A549 (cell line): ENCODE results near the gene CNST. TPM values are rescaled to one million over a fixed set of nuclear protein-coding genes. Genes with fewer than 3 reads are reported as not detected.

Experiments
- ATAC-seq, 2 experiments: fragments of 200-7000 bp in 1 of 2; fragments of >200 bp in 1 of 2; cut with Nextera tagmentation in 1 of 2; cut with Tn5 transposase in 1 of 2; 3 replicates each; pipeline versions ENCODE4 v1.8.0 to v1.9.1; 2018 to 2020; ENCODE audit warnings: mild to moderate bottlenecking in 1 of 2, moderate library complexity in 1 of 2
- CTCF ChIA-PET: fragments of 300-600 bp; sonication (Branson Sonifier 250); formaldehyde crosslinking; extraction: SDS; loops from one replicate; lab custom pipeline; 2021; ENCODE audit warnings: antibody characterized with exemption, inconsistent platforms; lab: Yijun Ruan, JAX
- POLR2A ChIA-PET: fragments of 350-600 bp; formaldehyde crosslinking; extraction: SDS; loops from one replicate; lab custom pipeline; 2021; ENCODE audit warnings: antibody characterized with exemption, inconsistent platforms; lab: Yijun Ruan, JAX
- DNase-seq, 2 experiments: peaks; one replicate each; pipeline versions ENCODE4 v3.0.0 to v3.0.0-alpha.2; 2011 to 2016; ENCODE audit warnings: low read depth in 1 of 2, low spot score in 1 of 2
- FAIRE-seq: peaks from 2 replicates; lab custom pipeline; 2011; peaks lifted over from hg19 to GRCh38; lab: Jason Lieb, UNC
- H3K27ac ChIP-seq, 2 experiments: fragments of >200 bp; sonication (Bioruptor Twin); formaldehyde crosslinking; 3 replicates each; pipeline ENCODE4 v1.5.1; 2016 to 2017
- H3K4me1 ChIP-seq: fragments of >200 bp; sonication (Bioruptor Twin); formaldehyde crosslinking; 3 replicates; pipeline ENCODE4 v1.6.1; 2016
- H3K4me2 ChIP-seq: fragments of >200 bp; sonication (Bioruptor Twin); formaldehyde crosslinking; 3 replicates; pipeline ENCODE4 v1.6.1; 2016
- H3K4me3 ChIP-seq: fragments of >200 bp; sonication (Bioruptor Twin); formaldehyde crosslinking; 3 replicates; pipeline ENCODE4 v1.5.1; 2016
- H3K9me3 ChIP-seq: fragments of >200 bp; sonication (Bioruptor Twin); formaldehyde crosslinking; 3 replicates; pipeline ENCODE4 v1.6.1; 2016
- CBX2 ChIP-seq: fragments of 200-600 bp; sonication (generic); IDR thresholded peaks from 2 replicates; pipeline ENCODE4 v1.6.1; 2016; ENCODE audit warnings: low read depth, mild to moderate bottlenecking, borderline replicate concordance
- E2F6 ChIP-seq: IDR thresholded peaks from 2 replicates; pipeline ENCODE4 v1.6.1; 2012; ENCODE audit warnings: low read depth, borderline replicate concordance
- EHF ChIP-seq: fragments of 250-450 bp; sonication (Bioruptor Pico); IDR thresholded peaks from 2 replicates; pipeline ENCODE4 v1.5.0; 2020; ENCODE audit warnings: mild to moderate bottlenecking
- FOSB ChIP-seq: fragments of 250-450 bp; sonication (Bioruptor Pico); IDR thresholded peaks from 2 replicates; pipeline ENCODE4 v1.5.0; 2020; ENCODE audit warnings: mild to moderate bottlenecking, moderate library complexity
- FOSL2 ChIP-seq, 2 experiments: fragments of 450-650 bp in 1 of 2; fragments of >200 bp in 1 of 2; sonication (Bioruptor Twin) in 1 of 2; formaldehyde crosslinking; IDR thresholded peaks; 2 replicates each; pipeline versions ENCODE4 v1.5.0 to v1.6.1; 2016 to 2020; ENCODE audit warnings: mild to moderate bottlenecking in 1 of 2, moderate library complexity in 1 of 2
- FOXS1 ChIP-seq: fragments of 250-450 bp; sonication (Bioruptor Pico); IDR thresholded peaks from 2 replicates; pipeline ENCODE4 v1.5.0; 2020; ENCODE audit warnings: mild to moderate bottlenecking, moderate library complexity
- GATA3 ChIP-seq: IDR thresholded peaks from 2 replicates; pipeline ENCODE4 v1.6.1; 2012; ENCODE audit warnings: borderline replicate concordance
- HES2 ChIP-seq: fragments of >200 bp; sonication (Bioruptor Twin); formaldehyde crosslinking; IDR thresholded peaks from 2 replicates; pipeline ENCODE4 v1.6.1; 2016
- HEYL ChIP-seq: fragments of 250-450 bp; sonication (Bioruptor Pico); IDR thresholded peaks from 2 replicates; pipeline ENCODE4 v1.8.0; 2021; ENCODE audit warnings: mild to moderate bottlenecking, moderate library complexity
- HOXA7 ChIP-seq: fragments of 250-450 bp; sonication (Bioruptor Pico); IDR thresholded peaks from 2 replicates; pipeline ENCODE4 v1.5.0; 2020; ENCODE audit warnings: mild to moderate bottlenecking, moderate library complexity
- HOXB13 ChIP-seq: fragments of 250-450 bp; sonication (Bioruptor Pico); IDR thresholded peaks from 2 replicates; pipeline ENCODE4 v1.5.0; 2020; ENCODE audit warnings: low read depth, mild to moderate bottlenecking, moderate library complexity
- JUN ChIP-seq, 2 experiments: fragments of >200 bp; sonication (Bioruptor Twin); formaldehyde crosslinking; IDR thresholded peaks; 2 replicates in 1 of 2; 3 replicates in 1 of 2; pipeline ENCODE4 v1.6.1; 2016 to 2017
- JUNB ChIP-seq: fragments of >200 bp; sonication (Bioruptor Twin); formaldehyde crosslinking; IDR thresholded peaks from 2 replicates; pipeline ENCODE4 v1.6.1; 2016
- KDM1A ChIP-seq: fragments of 200-600 bp; sonication (generic); IDR thresholded peaks from 2 replicates; pipeline ENCODE4 v1.6.1; 2016; ENCODE audit warnings: low read depth, mild to moderate bottlenecking
- KDM5A ChIP-seq: fragments of 200-600 bp; sonication (generic); IDR thresholded peaks from 2 replicates; pipeline ENCODE4 v1.6.1; 2016; ENCODE audit warnings: antibody characterized with exemption, mild to moderate bottlenecking
- MAFK ChIP-seq: fragments of 450-650 bp; IDR thresholded peaks from 2 replicates; pipeline ENCODE4 v1.6.1; 2014; ENCODE audit not compliant: partially characterized antibody
- MYC ChIP-seq: IDR thresholded peaks from 2 replicates; pipeline ENCODE4 v1.6.1; 2012; ENCODE audit warnings: mild to moderate bottlenecking, inconsistent platforms, low read length, improper control_type of control experiment, borderline replicate concordance
- NFE2L2 ChIP-seq: fragments of 150-350 bp; conservative IDR thresholded peaks from 2 replicates; pipeline ENCODE4 v1.6.1; 2014; ENCODE audit warnings: low read length
- NPAS2 ChIP-seq: fragments of 250-450 bp; sonication (Bioruptor Pico); IDR thresholded peaks from 2 replicates; pipeline ENCODE4 v1.8.0; 2022; ENCODE audit warnings: mild to moderate bottlenecking, moderate library complexity, borderline replicate concordance
- PBX3 ChIP-seq: IDR thresholded peaks from 2 replicates; pipeline ENCODE4 v1.6.1; 2012
- PHF8 ChIP-seq: fragments of 200-600 bp; sonication (generic); IDR thresholded peaks from 2 replicates; pipeline ENCODE4 v1.6.1; 2016; ENCODE audit warnings: low read depth, mild to moderate bottlenecking, antibody characterized with exemption, moderate library complexity, borderline replicate concordance
- RAD21 ChIP-seq, 2 experiments: fragments of >200 bp in 1 of 2; sonication (Bioruptor Twin) in 1 of 2; formaldehyde crosslinking in 1 of 2; IDR thresholded peaks in 1 of 2; conservative IDR thresholded peaks in 1 of 2; 2 replicates in 1 of 2; 3 replicates in 1 of 2; pipeline ENCODE4 v1.6.1; 2012 to 2018; ENCODE audit warnings: inconsistent platforms in 1 of 2
- RARB ChIP-seq: fragments of 250-450 bp; sonication (Bioruptor Pico); IDR thresholded peaks from 2 replicates; pipeline ENCODE4 v1.8.0; 2021; ENCODE audit warnings: mild to moderate bottlenecking, moderate library complexity
- REST ChIP-seq: fragments of 200-600 bp; sonication (generic); IDR thresholded peaks from 2 replicates; pipeline ENCODE4 v1.6.1; 2016; ENCODE audit warnings: antibody characterized with exemption, mild to moderate bottlenecking, moderate library complexity
- TP53 ChIP-seq: fragments of 250-450 bp; sonication (Bioruptor Pico); IDR thresholded peaks from 2 replicates; pipeline ENCODE4 v1.5.0; 2021; ENCODE audit warnings: mild to moderate bottlenecking, moderate library complexity
- USF2 ChIP-seq: fragments of 450-650 bp; IDR thresholded peaks from 2 replicates; pipeline ENCODE4 v1.6.1; 2014; ENCODE audit warnings: antibody characterized with exemption
- ZC3H11A ChIP-seq: fragments of 450-650 bp; IDR thresholded peaks from 2 replicates; pipeline ENCODE4 v1.6.1; 2014; ENCODE audit warnings: antibody characterized with exemption, mild to moderate bottlenecking
- ZFP36 ChIP-seq: fragments of 450-650 bp; IDR thresholded peaks from 2 replicates; pipeline ENCODE4 v1.6.1; 2014; ENCODE audit warnings: borderline replicate concordance; ENCODE audit not compliant: partially characterized antibody
- ZNF302 ChIP-seq: fragments of 250-450 bp; sonication (Bioruptor Pico); IDR thresholded peaks from 2 replicates; pipeline ENCODE4 v1.9.0; 2021; ENCODE audit warnings: inconsistent platforms, mild to moderate bottlenecking, moderate library complexity
- WGBS: methylation state at CpG from one replicate; pipeline ENCODE4 v1.1.6; 2017; ENCODE audit errors: missing lambda C conversion rate; 5-methylcytosine and 5-hydroxymethylcytosine counted together
- polyA plus RNA-seq, 4 experiments: library from polyadenylated mRNA; depleted of rRNA in 3 of 4; stranded (reverse); fragments of >200 nt; fragmentation: RNase III in 1 of 4; extraction: RNeasy Plus Mini Kit Qiagen cat#74134 plus additional on column Dnase treatment in 1 of 4; gene quantifications; 2 replicates in 3 of 4; 3 replicates in 1 of 4; pipeline ENCODE4 v1.2.3, GENCODE V29; 2011 to 2017

Gene CNST
- polyA plus RNA-seq, 2 of the 4 experiments (the other 2 are of a cell fraction): 7.9 to 23.0 TPM

- POLR2A ChIA-PET: no interaction called here
- ATAC-seq: no peak
- CTCF ChIA-PET: no interaction called here
- Histone ChIP-seq H3K27ac (no peak overlapping the region), H3K9me3 (no peaks in the 10 kb centered on the region), H3K4me3 (no peak overlapping the region), H3K4me2 (no peak overlapping the region), H3K4me1 (peaks cover 4% of the 10 kb centered on the region)
- no peak for TF ChIP-seq FOSB (CRISPR knock-in tag)
- TF ChIP-seq JUNB: no peak
- no peak for TF ChIP-seq JUN (IDR thresholded peaks at IDR 0.05)
- TF ChIP-seq MAFK: no peak
- TF ChIP-seq PHF8: no peak
- no peak for TF ChIP-seq ZC3H11A
- TF ChIP-seq FOXS1 (CRISPR knock-in tag): no peak
- TF ChIP-seq KDM1A: no peak
- TF ChIP-seq USF2: no peak
- no peak for TF ChIP-seq ZNF302 (CRISPR knock-in tag)
- no peak for TF ChIP-seq HOXA7
- DNase-seq: no peak
- WGBS: 79% methylated on average over 3 of the region's 3 CpGs
- no peak for FAIRE-seq
These were observed 6.5 kb downstream of the CNST start for GRCh38 chr1:246572785-246573184.

- ChIA-PET POLR2A (no interaction called here), CTCF (no interaction called here)
- Histone ChIP-seq H3K4me1 (no peaks in the 10 kb centered on the region), H3K4me3 (no peak overlapping the region), H3K9me3 (no peaks in the 10 kb centered on the region), H3K27ac (no peak overlapping the region)
- DNase-seq: no peak
- no peak for FAIRE-seq
- ATAC-seq: no peak
- no peak for TF ChIP-seq RAD21 (conservative IDR thresholded peaks at IDR 0.05 in 1 of 2, IDR thresholded peaks at IDR 0.05 in 1 of 2)
- no peak for TF ChIP-seq HOXB13
- TF ChIP-seq NFE2L2: no peak
- TF ChIP-seq HOXA7: no peak
- no peak for TF ChIP-seq FOSL2 (IDR thresholded peaks at IDR 0.05)
- no peak for TF ChIP-seq FOSL2 (CRISPR knock-in tag; IDR thresholded peaks at IDR 0.05)
- TF ChIP-seq RARB: no peak
- no peak for TF ChIP-seq MYC
- no peak for TF ChIP-seq CBX2
- TF ChIP-seq HEYL (CRISPR knock-in tag): no peak
- TF ChIP-seq EHF (CRISPR knock-in tag): no peak
- TF ChIP-seq NPAS2 (CRISPR knock-in tag): no peak
- TF ChIP-seq TP53 (CRISPR knock-in tag): no peak
- TF ChIP-seq ZNF302 (CRISPR knock-in tag): no peak
- no peak for TF ChIP-seq KDM5A
- no peak for TF ChIP-seq HES2
- no peak for TF ChIP-seq E2F6
- no peak for TF ChIP-seq ZFP36
- TF ChIP-seq PBX3: no peak
- TF ChIP-seq GATA3: no peak
- no peak for TF ChIP-seq REST
- TF ChIP-seq, all 56 proteins: peak for 0
- H3K4me2 ChIP-seq: no peak overlapping the region
- WGBS: 84% methylated on average over 6 of the region's 6 CpGs
These were observed 7.2 kb downstream of the CNST start for GRCh38 chr1:246573491-246573890.
